HEK293 (cell line): ENCODE results near the gene MRPL9.
A peak's percentile ranks its signal among the peaks of the same experiment; 100 is the strongest.

Source experiments
- CTCF ChIA-PET: fragments of 350-600 bp; formaldehyde crosslinking; extraction: SDS; loops from one replicate; lab custom pipeline; 2021; ENCODE audit warnings: antibody characterized with exemption; lab: Yijun Ruan, JAX
- POLR2A ChIA-PET: fragments of 300-600 bp; formaldehyde crosslinking; extraction: SDS; loops from one replicate; lab custom pipeline; 2020; ENCODE audit warnings: antibody characterized with exemption, inconsistent platforms; lab: Yijun Ruan, JAX
- H3K27ac ChIP-seq: fragments of 200-500 bp; sonication (Bioruptor generic); 2 replicates; pipeline ENCODE4 v1.5.1; 2014; ENCODE audit warnings: low read depth, low read length, control low read depth, inconsistent platforms; ENCODE audit errors: extremely low read depth
- H3K36me3 ChIP-seq, 2 experiments: fragments of 200-500 bp in 1 of 2; sonication (Bioruptor generic) in 1 of 2; 1 replicate in 1 of 2; 2 replicates in 1 of 2; pipeline ENCODE4 v1.5.1; 2014 to 2017; ENCODE audit warnings: inconsistent platforms in 2 of 2, low read length in 2 of 2; ENCODE audit not compliant: control insufficient read depth in 2 of 2, insufficient read depth in 1 of 2
- H3K4me1 ChIP-seq: fragments of 200-500 bp; sonication (Bioruptor generic); 2 replicates; pipeline ENCODE4 v1.5.1; 2014; ENCODE audit warnings: mild to moderate bottlenecking, low read length, inconsistent platforms; ENCODE audit not compliant: control insufficient read depth, insufficient read depth
- H3K4me3 ChIP-seq: 2 replicates; pipeline ENCODE4 v1.5.1; 2011; ENCODE audit warnings: low read depth, mild to moderate bottlenecking, control low read depth, low read length, moderate library complexity
- H3K9me3 ChIP-seq: fragments of 200-500 bp; sonication (Bioruptor generic); 2 replicates; pipeline ENCODE4 v1.5.1; 2014; ENCODE audit warnings: low read depth, low read length, inconsistent platforms; ENCODE audit not compliant: control insufficient read depth, insufficient read depth
- BCL11A ChIP-seq: fragments of 450-650 bp; formaldehyde crosslinking; IDR thresholded peaks from 2 replicates; pipeline ENCODE4 v1.5.1; 2016; ENCODE audit warnings: low read depth, missing biosample characterization, missing genetic modification characterization
- GFI1B ChIP-seq: fragments of 450-650 bp; formaldehyde crosslinking; IDR thresholded peaks from 2 replicates; pipeline ENCODE4 v1.5.1; 2016; ENCODE audit warnings: missing biosample characterization, missing genetic modification characterization
- OSR2 ChIP-seq: fragments of 450-650 bp; formaldehyde crosslinking; IDR thresholded peaks from 2 replicates; pipeline ENCODE4 v1.5.1; 2016; ENCODE audit warnings: missing biosample characterization, missing genetic modification characterization
- PRDM1 ChIP-seq: fragments of 450-650 bp; formaldehyde crosslinking; IDR thresholded peaks from 2 replicates; pipeline ENCODE4; 2016; ENCODE audit warnings: missing biosample characterization, missing genetic modification characterization
- SCRT1 ChIP-seq: fragments of 450-650 bp; formaldehyde crosslinking; IDR thresholded peaks from 2 replicates; pipeline ENCODE4 v1.5.1; 2016; ENCODE audit warnings: missing biosample characterization, missing genetic modification characterization, borderline replicate concordance
- SETDB1 ChIP-seq: IDR thresholded peaks from one replicate; pipeline ENCODE4 v1.6.1; 2017; ENCODE audit warnings: mild to moderate bottlenecking, low read length, moderate library complexity, mixed read lengths; ENCODE audit not compliant: insufficient read length
- YY1 ChIP-seq: fragments of 450-650 bp; formaldehyde crosslinking; IDR thresholded peaks from 2 replicates; pipeline ENCODE4 v1.5.1; 2018; ENCODE audit warnings: missing biosample characterization, missing genetic modification characterization
- ZBTB48 ChIP-seq: fragments of 450-650 bp; formaldehyde crosslinking; IDR thresholded peaks from 2 replicates; pipeline ENCODE4 v1.5.1; 2016; ENCODE audit warnings: missing biosample characterization, missing genetic modification characterization
- ZNF175 ChIP-seq: fragments of 450-650 bp; formaldehyde crosslinking; IDR thresholded peaks from 2 replicates; pipeline ENCODE4 v1.5.1; 2016; ENCODE audit warnings: missing biosample characterization, missing genetic modification characterization
- ZNF354C ChIP-seq: fragments of 450-650 bp; formaldehyde crosslinking; IDR thresholded peaks from 2 replicates; pipeline ENCODE4 v1.5.1; 2016; ENCODE audit warnings: missing biosample characterization, missing genetic modification characterization, low read depth, borderline replicate concordance
- ZNF473 ChIP-seq: fragments of 450-650 bp; formaldehyde crosslinking; IDR thresholded peaks from 2 replicates; pipeline ENCODE4 v1.5.1; 2017; ENCODE audit warnings: missing biosample characterization, missing genetic modification characterization
- ZNF501 ChIP-seq: fragments of 450-650 bp; formaldehyde crosslinking; IDR thresholded peaks from 2 replicates; pipeline ENCODE4 v1.5.1; 2016; ENCODE audit warnings: missing biosample characterization, missing genetic modification characterization
- ZNF626 ChIP-seq: fragments of 450-650 bp; sonication (Bioruptor Pico); formaldehyde crosslinking; IDR thresholded peaks from 2 replicates; pipeline ENCODE4 v1.5.1; 2018; ENCODE audit warnings: missing biosample characterization, missing genetic modification characterization, inconsistent platforms
- ZNF837 ChIP-seq: fragments of 450-650 bp; formaldehyde crosslinking; IDR thresholded peaks from 2 replicates; pipeline ENCODE4 v1.5.1; 2016; ENCODE audit warnings: missing biosample characterization, missing genetic modification characterization
- TF ChIP-seq, protein P1 (sequence below): fragments of 450-650 bp; formaldehyde crosslinking; IDR thresholded peaks from 2 replicates; pipeline ENCODE4 v1.5.1; 2016; ENCODE audit warnings: missing biosample characterization, missing genetic modification characterization

MRPL9 gene

GRCh38 chr1:151729157-151729965 lies 33.9 kb downstream of the MRPL9 start:
- H3K27ac ChIP-seq = no peak overlapping the region
- no peak overlapping the region for H3K4me3 ChIP-seq
- H3K4me1 ChIP-seq = no peaks in the 10 kb centered on the region
- no peaks in the 10 kb centered on the region for H3K9me3 ChIP-seq
- ChIA-PET POLR2A (interaction anchor here (1.0 kb wide), 1 partner anchor 190 kb away, joined by 3 read pairs; the partner anchor contains the start of gene TUFT1), CTCF (interaction anchor here (0.8 to 2.9 kb wide), 2 partner anchors 135 kb away, joined by 3 to 12 read pairs; no protein-coding TSS in a partner anchor)
- H3K36me3 ChIP-seq = no peaks in the 10 kb centered on the region
- TF ChIP-seq OSR2 (tag by site-specific recombination) = no peak
- TF ChIP-seq ZNF175 = no peak
- TF ChIP-seq, protein P1, sequence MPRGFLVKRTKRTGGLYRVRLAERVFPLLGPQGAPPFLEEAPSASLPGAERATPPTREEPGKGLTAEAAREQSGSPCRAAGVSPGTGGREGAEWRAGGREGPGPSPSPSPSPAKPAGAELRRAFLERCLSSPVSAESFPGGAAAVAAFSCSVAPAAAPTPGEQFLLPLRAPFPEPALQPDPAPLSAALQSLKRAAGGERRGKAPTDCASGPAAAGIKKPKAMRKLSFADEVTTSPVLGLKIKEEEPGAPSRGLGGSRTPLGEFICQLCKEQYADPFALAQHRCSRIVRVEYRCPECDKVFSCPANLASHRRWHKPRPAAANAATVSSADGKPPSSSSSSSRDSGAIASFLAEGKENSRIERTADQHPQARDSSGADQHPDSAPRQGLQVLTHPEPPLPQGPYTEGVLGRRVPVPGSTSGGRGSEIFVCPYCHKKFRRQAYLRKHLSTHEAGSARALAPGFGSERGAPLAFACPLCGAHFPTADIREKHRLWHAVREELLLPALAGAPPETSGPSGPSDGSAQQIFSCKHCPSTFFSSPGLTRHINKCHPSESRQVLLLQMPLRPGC (tag by site-specific recombination) = no peak
- no peak for TF ChIP-seq ZNF626 (tag by site-specific recombination)
- no peak for TF ChIP-seq ZNF837 (tag by site-specific recombination)
- TF ChIP-seq ZNF473 (tag by site-specific recombination) = no peak
- no peak for TF ChIP-seq SCRT1 (tag by site-specific recombination)
- no peak for TF ChIP-seq PRDM1 (tag by site-specific recombination)
- no peak for TF ChIP-seq BCL11A (tag by site-specific recombination)
- TF ChIP-seq SETDB1 = no peak
- TF ChIP-seq YY1 (tag by site-specific recombination) = no peak

- Histone ChIP-seq H3K4me3 (no peak overlapping the region), H3K36me3 (no peaks in the 10 kb centered on the region), H3K9me3 (no peaks in the 10 kb centered on the region), H3K4me1 (no peaks in the 10 kb centered on the region), H3K27ac (no peak overlapping the region)
- TF ChIP-seq ZNF501 (tag by site-specific recombination) (no peak), GFI1B (tag by site-specific recombination) (no peak)
- CTCF ChIA-PET = interaction anchor here (2.9 kb wide), 1 partner anchor 134 kb away, joined by 12 read pairs; no protein-coding TSS in a partner anchor
- POLR2A ChIA-PET = interaction anchor here (0.6 kb wide), 1 partner anchor 506 kb away, joined by 8 read pairs; no protein-coding TSS in a partner anchor
Observed at GRCh38 chr1:151728151-151729054, 34.9 kb downstream of the MRPL9 start.

DNA sequence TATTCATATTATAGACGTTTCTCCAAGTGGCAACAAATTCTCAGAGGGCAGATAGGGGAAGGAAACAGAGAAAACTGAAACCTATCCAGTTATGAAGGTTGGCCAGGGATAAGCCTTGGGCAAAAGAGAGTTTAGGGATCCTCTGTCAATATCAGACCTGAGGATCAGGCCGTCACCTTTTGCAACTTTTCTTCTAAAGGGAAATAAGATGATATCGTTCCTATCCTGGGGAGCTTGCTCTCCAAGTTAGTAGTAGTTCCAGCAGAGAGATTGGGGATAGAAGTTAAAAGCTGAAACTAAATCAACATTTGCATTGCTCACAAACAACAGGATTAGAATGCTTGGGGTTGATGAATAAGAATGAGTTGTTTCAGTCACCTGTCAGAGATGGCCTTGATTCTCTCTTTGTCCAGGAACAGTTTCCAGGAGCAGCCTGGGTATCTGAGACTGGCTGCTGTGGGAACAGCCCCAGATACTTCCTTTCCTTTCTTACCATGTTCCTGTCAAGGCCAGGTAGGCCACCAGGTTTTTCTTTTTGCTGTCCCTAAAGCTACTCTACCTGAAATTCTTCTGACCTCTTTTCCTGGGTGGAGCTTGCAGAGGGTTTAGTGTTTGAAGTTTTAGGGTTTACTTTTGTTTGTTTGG lies 39.4 kb downstream of the MRPL9 start:
- ChIA-PET CTCF (interaction anchor here (1.1 to 3.0 kb wide), 2 partner anchors 11 kb away, joined by 3 to 12 read pairs; no protein-coding TSS in a partner anchor), POLR2A (interaction anchor here (0.7 kb wide), 1 partner anchor 922 kb away, joined by 3 read pairs; no protein-coding TSS in a partner anchor)
- H3K4me1 ChIP-seq = no peaks in the 10 kb centered on the region
- H3K4me3 ChIP-seq = no peak overlapping the region
- H3K36me3 ChIP-seq = no peaks in the 10 kb centered on the region
- TF ChIP-seq ZNF354C (no peak), ZBTB48 (tag by site-specific recombination) (peak; percentile 80; the same call in 1 of the 2 replicates)
- no peak overlapping the region for H3K27ac ChIP-seq
- H3K9me3 ChIP-seq = no peaks in the 10 kb centered on the region
